HG03064 (cell line): ENCODE results near the gene C6orf47.

Source experiments
- ATAC-seq: cut with Tn5 transposase; IDR thresholded peaks from one replicate; pipeline ENCODE4 v1.9.1; 2021; ENCODE audit warnings: low read depth; ENCODE audit not compliant: unreplicated experiment

C6orf47 gene

GRCh38 chr6:31615748-31616147 lies 44.8 kb downstream of the C6orf47 start:
- ATAC-seq, result no peak

GRCh38 chr6:31614684-31615578 lies 45.6 kb downstream of the C6orf47 start, which contains the start of gene AIF1:
Gene AIF1 (plus strand): TSS chr6:31615234. CDS start chr6:31615330, 96 bp downstream.
- ATAC-seq, result no peak

- ATAC-seq, result no peak
Observed at GRCh38 chr6:31614075-31614619, 46.4 kb downstream of the C6orf47 start.

- no peak for ATAC-seq
Observed at GRCh38 chr6:31610968-31611367, 49.6 kb downstream of the C6orf47 start.

GRCh38 chr6:31609519-31610406 lies 50.8 kb downstream of the C6orf47 start:
- no peak for ATAC-seq
